ENCODE data around the gene SLCO6A1.
A peak's percentile ranks its signal among the peaks of the same experiment; 100 is the strongest.

Gene SLCO6A1, protein sequence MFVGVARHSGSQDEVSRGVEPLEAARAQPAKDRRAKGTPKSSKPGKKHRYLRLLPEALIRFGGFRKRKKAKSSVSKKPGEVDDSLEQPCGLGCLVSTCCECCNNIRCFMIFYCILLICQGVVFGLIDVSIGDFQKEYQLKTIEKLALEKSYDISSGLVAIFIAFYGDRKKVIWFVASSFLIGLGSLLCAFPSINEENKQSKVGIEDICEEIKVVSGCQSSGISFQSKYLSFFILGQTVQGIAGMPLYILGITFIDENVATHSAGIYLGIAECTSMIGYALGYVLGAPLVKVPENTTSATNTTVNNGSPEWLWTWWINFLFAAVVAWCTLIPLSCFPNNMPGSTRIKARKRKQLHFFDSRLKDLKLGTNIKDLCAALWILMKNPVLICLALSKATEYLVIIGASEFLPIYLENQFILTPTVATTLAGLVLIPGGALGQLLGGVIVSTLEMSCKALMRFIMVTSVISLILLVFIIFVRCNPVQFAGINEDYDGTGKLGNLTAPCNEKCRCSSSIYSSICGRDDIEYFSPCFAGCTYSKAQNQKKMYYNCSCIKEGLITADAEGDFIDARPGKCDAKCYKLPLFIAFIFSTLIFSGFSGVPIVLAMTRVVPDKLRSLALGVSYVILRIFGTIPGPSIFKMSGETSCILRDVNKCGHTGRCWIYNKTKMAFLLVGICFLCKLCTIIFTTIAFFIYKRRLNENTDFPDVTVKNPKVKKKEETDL

DNA sequence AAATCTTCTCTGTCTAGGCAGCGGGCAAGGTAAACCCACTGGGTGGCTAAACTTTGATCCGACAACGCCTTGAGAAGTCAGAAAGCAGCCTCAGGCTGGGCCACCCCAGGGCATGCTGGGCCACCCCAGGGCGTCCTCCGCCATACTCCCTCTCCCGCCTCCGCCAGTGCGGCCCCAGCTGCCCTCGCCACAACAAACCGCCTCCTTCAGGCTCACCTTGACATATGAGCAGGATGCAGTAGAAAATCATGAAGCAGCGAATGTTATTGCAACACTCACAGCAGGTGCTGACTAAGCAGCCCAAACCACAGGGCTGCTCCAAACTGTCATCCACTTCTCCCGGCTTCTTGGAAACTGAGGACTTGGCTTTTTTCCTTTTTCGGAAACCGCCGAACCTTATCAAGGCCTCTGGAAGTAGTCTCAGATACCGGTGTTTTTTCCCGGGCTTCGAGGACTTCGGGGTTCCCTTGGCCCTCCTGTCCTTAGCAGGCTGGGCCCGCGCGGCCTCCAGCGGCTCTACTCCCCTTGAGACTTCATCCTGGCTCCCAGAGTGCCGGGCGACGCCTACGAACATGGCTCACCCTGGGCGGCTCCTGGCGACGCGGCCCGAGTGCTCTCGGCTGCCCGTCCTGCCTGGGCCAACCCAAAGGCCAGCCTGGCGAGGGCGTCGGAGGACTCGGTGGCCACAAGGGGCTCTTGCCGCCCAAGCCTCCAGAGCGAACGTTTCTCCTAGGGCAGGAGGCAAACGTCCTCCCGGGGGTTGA lies at the start of gene SLCO6A1:
TSS of gene SLCO6A1 (minus strand) at position 731 of the 764 bp plus-strand sequence. CDS start at position 574, 157 bp downstream.
- TF ChIP-seq, protein P1, sequence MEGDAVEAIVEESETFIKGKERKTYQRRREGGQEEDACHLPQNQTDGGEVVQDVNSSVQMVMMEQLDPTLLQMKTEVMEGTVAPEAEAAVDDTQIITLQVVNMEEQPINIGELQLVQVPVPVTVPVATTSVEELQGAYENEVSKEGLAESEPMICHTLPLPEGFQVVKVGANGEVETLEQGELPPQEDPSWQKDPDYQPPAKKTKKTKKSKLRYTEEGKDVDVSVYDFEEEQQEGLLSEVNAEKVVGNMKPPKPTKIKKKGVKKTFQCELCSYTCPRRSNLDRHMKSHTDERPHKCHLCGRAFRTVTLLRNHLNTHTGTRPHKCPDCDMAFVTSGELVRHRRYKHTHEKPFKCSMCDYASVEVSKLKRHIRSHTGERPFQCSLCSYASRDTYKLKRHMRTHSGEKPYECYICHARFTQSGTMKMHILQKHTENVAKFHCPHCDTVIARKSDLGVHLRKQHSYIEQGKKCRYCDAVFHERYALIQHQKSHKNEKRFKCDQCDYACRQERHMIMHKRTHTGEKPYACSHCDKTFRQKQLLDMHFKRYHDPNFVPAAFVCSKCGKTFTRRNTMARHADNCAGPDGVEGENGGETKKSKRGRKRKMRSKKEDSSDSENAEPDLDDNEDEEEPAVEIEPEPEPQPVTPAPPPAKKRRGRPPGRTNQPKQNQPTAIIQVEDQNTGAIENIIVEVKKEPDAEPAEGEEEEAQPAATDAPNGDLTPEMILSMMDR (conservative IDR thresholded peaks at IDR 0.05; ENCODE audit: low read depth, low read length): no peak
- DNase-seq (ENCODE audit: low read depth): no peak
- no peak within 1 kb of the TSS for H3K4me3 ChIP-seq (ENCODE audit: low read depth, low read length)

DNA sequence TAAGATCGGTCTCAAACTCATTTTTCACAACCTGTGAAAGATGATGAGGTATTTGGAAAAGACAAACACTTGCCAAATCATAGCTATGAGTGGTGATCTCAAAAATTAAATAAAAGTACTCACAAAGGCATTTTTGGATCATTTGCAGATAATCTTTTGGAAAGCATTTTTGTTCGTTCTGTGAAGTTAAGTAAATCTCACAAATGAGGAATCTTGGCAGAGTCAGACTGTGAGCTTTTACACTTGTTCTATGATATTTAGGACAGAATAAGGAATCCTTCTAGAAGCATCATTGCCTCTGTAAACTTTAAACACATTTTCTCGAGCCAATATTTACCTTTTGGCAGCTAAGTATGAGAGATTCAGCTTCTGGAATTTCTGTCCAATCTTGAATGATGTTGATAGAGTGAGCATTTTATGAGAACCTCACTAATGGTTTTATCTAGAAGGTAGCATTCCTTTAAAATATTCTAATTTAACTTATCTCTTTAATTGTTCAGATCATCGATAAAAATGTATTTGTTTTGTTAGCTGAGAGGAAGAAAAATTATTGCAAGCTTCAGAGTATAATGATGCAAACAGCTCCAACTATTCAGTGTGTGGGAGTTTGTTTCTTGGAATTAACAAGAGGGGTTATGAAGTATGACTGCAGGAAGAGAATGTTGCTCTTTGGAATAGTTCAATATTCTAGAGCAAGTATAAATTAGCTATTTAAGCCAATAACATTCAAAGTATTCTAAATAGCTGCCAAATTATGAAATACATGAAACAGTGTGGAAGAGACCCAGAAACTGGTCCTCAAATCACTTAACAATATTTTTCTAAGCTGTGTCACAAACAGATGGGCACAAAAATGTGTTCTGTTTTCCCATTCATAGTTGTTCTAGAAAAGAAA lies 48.6 kb upstream of the SLCO6A1 start:
- TF ChIP-seq, protein P1 (conservative IDR thresholded peaks at IDR 0.05; ENCODE audit: low read depth, low read length): no peak
- no peak for DNase-seq (ENCODE audit: low read depth)
- no peak overlapping the region for H3K4me3 ChIP-seq (ENCODE audit: low read depth, low read length)

DNA sequence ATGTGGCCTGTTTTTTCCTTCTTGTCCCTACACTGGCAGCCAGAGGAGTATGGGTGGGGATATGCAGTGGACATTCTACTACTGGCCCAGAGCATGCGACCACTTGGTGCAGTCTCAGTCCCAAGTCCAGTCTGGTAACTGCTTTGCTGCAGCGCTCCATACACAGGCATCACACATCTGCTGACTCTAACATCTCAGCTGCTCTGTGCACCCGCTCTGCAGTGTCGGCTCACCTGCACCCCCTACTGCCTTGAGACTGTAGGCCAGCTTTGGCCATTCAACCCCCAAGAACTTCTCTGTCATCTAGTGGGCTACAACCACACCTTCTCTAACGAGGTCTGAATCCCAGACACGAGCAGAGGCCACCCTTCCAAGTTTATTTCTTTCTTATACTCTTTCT lies 46.4 kb upstream of the SLCO6A1 start:
- DNase-seq (ENCODE audit: low read depth): peak; percentile 28
- H3K4me3 ChIP-seq (ENCODE audit: low read depth, low read length): no peak overlapping the region
- TF ChIP-seq, protein P1 (conservative IDR thresholded peaks at IDR 0.05; ENCODE audit: low read depth, low read length): peak; percentile 53

DNA sequence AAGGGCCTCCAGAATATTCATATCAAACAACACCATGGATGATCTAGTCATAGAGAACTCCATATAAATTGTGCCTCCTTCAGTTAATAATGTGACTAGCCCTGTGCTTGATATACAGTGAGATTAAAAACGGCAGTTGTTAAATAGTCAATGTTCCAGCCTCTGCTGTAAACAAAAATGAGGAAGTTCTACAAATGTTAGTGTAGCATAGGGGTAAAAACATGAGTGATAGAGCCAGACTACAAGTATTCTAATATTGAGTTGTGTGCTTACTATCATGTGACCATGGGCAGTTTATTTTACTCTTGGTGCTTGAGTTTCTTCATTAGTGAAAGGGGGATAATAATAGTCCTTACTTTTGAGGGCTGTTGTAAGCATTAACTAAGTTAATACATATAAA lies 43.3 kb upstream of the SLCO6A1 start:
- TF ChIP-seq, protein P1 (conservative IDR thresholded peaks at IDR 0.05; ENCODE audit: low read depth, low read length): no peak
- H3K4me3 ChIP-seq (ENCODE audit: low read depth, low read length): no peak overlapping the region
- no peak for DNase-seq (ENCODE audit: low read depth)

DNA sequence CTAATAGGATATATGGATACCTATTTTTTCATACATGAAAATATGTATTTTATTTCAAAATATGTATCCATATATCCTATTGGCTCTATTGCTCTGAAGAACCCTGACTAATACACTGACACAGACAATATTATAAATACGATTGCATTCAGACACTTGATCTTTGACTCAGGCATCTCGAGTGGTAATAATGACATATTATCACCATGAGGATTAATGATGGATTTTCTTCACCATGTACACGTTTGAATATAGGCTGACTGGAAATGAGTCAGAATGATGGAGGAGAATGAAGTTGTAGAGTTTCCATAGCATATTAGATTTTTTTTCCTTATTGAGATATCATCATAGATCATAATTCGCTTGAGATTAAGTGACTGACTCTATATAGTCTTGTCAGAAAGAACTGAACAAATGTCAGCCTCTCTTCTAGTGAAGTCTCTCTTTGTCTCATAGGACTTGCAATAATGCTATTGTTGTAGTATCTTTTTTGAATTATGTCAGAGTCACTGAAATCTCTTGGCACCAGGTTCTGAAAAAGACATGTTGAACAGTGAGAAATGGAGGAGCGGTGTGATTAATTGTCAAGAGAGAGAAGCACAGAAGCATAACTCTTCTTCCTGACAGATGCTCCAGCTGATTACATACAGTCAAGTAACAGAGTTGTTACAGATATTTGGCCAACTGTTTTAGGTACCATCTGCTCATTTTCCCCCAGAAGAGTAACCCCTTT lies 41.4 kb upstream of the SLCO6A1 start:
- no peak for DNase-seq (ENCODE audit: low read depth)
- TF ChIP-seq, protein P1 (conservative IDR thresholded peaks at IDR 0.05; ENCODE audit: low read depth, low read length): no peak
- no peak overlapping the region for H3K4me3 ChIP-seq (ENCODE audit: low read depth, low read length)

All from choroid plexus epithelial cell (primary cell).